Mesenchymal stem cell (in vitro differentiated cells and primary cell): Measurements from ENCODE around the gene SLC4A1. TPM values are rescaled to one million over a fixed set of nuclear protein-coding genes. Genes with fewer than 3 reads are reported as not detected.

Experiments used
- DNase-seq: peaks from one replicate; pipeline ENCODE4 v3.0.0-alpha.2; 2013
- H2AFZ ChIP-seq: one replicate; pipeline ENCODE4 v1.6.1; 2013; ENCODE audit warnings: low read depth, mild to moderate bottlenecking, control low read depth, inconsistent platforms, low read length, moderate library complexity
- H2AK5ac ChIP-seq: 2 replicates; pipeline ENCODE4 v1.6.1; 2013; ENCODE audit warnings: low read length, moderate library complexity, mild to moderate bottlenecking, inconsistent platforms; ENCODE audit not compliant: severe bottlenecking
- H2BK120ac ChIP-seq: one replicate; pipeline ENCODE4 v1.6.1; 2013; ENCODE audit warnings: low read depth, mild to moderate bottlenecking, inconsistent platforms, low read length, moderate library complexity
- H2BK12ac ChIP-seq, 2 experiments: one replicate each; pipeline ENCODE4 v1.6.1; 2013; ENCODE audit warnings: inconsistent platforms in 2 of 2, low read length in 2 of 2, mild to moderate bottlenecking in 2 of 2, moderate library complexity in 2 of 2, control low read depth in 1 of 2
- H2BK15ac ChIP-seq: one replicate; pipeline ENCODE4 v1.6.1; 2013; ENCODE audit warnings: mild to moderate bottlenecking, low read depth, inconsistent platforms; ENCODE audit not compliant: poor library complexity, severe bottlenecking
- H2BK5ac ChIP-seq: 2 replicates; pipeline ENCODE4 v1.6.1; 2013; ENCODE audit warnings: low read depth, mild to moderate bottlenecking, low read length, control low read depth, inconsistent platforms; ENCODE audit not compliant: poor library complexity, severe bottlenecking
- H3K14ac ChIP-seq, 2 experiments: one replicate each; pipeline ENCODE4 v1.6.1; 2013; ENCODE audit warnings: inconsistent platforms in 2 of 2, low read length in 2 of 2, control low read depth in 1 of 2, mild to moderate bottlenecking in 1 of 2, moderate library complexity in 1 of 2
- H3K18ac ChIP-seq, 2 experiments: one replicate each; pipeline ENCODE4 v1.6.1; 2013; ENCODE audit warnings: inconsistent platforms in 2 of 2, low read length in 2 of 2, control low read depth in 1 of 2, low read depth in 1 of 2, mild to moderate bottlenecking in 1 of 2
- H3K23ac ChIP-seq, 2 experiments: one replicate each; pipeline ENCODE4 v1.6.1; 2013; ENCODE audit warnings: inconsistent platforms in 2 of 2, low read length in 2 of 2, mild to moderate bottlenecking in 2 of 2, moderate library complexity in 2 of 2, control low read depth in 1 of 2
- H3K27ac ChIP-seq: 2 replicates; pipeline ENCODE4 v1.5.1; 2013; ENCODE audit warnings: mild to moderate bottlenecking, moderate library complexity, low read length, control low read depth, inconsistent platforms; ENCODE audit not compliant: poor library complexity, severe bottlenecking
- H3K27me3 ChIP-seq, 2 experiments: 2 replicates each; pipeline versions ENCODE4 v1.6.1 to v1.7.0; 2013; ENCODE audit warnings: low read length in 2 of 2, mild to moderate bottlenecking in 2 of 2, moderate library complexity in 2 of 2, control low read depth in 1 of 2, inconsistent platforms in 1 of 2; ENCODE audit not compliant: control insufficient read depth in 1 of 2, insufficient read depth in 1 of 2
- H3K36me3 ChIP-seq, 2 experiments: 2 replicates each; pipeline versions ENCODE4 v1.6.1 to v1.7.0; 2013; ENCODE audit warnings: low read length in 2 of 2, control low read depth in 1 of 2, inconsistent platforms in 1 of 2, low read depth in 1 of 2, mild to moderate bottlenecking in 1 of 2; ENCODE audit not compliant: insufficient read depth in 2 of 2, control insufficient read depth in 1 of 2
- H3K4ac ChIP-seq, 2 experiments: one replicate each; pipeline ENCODE4 v1.6.1; 2013; ENCODE audit warnings: inconsistent platforms in 2 of 2, low read length in 2 of 2, mild to moderate bottlenecking in 2 of 2, moderate library complexity in 2 of 2, control low read depth in 1 of 2, low read depth in 1 of 2
- H3K4me1 ChIP-seq: 2 replicates; pipeline ENCODE4 v1.6.1; 2013; ENCODE audit warnings: low read depth, low read length, control low read depth; ENCODE audit not compliant: control insufficient read depth, insufficient read depth
- H3K4me2 ChIP-seq: 2 replicates; pipeline ENCODE4 v1.6.1; 2013; ENCODE audit warnings: low read length, mild to moderate bottlenecking, inconsistent platforms; ENCODE audit not compliant: poor library complexity, severe bottlenecking
- H3K4me3 ChIP-seq, 2 experiments: 2 replicates each; pipeline versions ENCODE4 v1.5.1 to v1.7.0; 2013; ENCODE audit warnings: low read length in 2 of 2, mild to moderate bottlenecking in 2 of 2, control low read depth in 1 of 2, low read depth in 1 of 2; ENCODE audit not compliant: insufficient read depth in 1 of 2
- H3K79me1 ChIP-seq: replicated peaks from 2 replicates; pipeline ENCODE4 v1.6.1; 2013; ENCODE audit warnings: mild to moderate bottlenecking, control low read depth, low read length, inconsistent platforms; ENCODE audit not compliant: poor library complexity, severe bottlenecking
- H3K9ac ChIP-seq: 2 replicates; pipeline ENCODE4 v1.7.0; 2013; ENCODE audit warnings: mild to moderate bottlenecking, low read length, moderate library complexity
- H3K9me3 ChIP-seq: 2 replicates; pipeline ENCODE4 v1.7.0; 2013; ENCODE audit warnings: mild to moderate bottlenecking, low read length; ENCODE audit not compliant: control insufficient read depth
- H4K8ac ChIP-seq: one replicate; pipeline ENCODE4 v1.6.1; 2013; ENCODE audit warnings: inconsistent platforms, mild to moderate bottlenecking, low read length, moderate library complexity
- H4K91ac ChIP-seq: one replicate; pipeline ENCODE4 v1.6.1; 2013; ENCODE audit warnings: mild to moderate bottlenecking, low read length, inconsistent platforms
- WGBS: methylation state at CpG from one replicate; pipeline ENCODE4 v1.1.7; 2013; ENCODE audit warnings: mixed read lengths; 5-methylcytosine and 5-hydroxymethylcytosine counted together
- polyA plus RNA-seq, 2 experiments: library from polyadenylated mRNA; stranded (reverse); fragments of 200-250 nt; gene quantifications; one replicate each; pipeline ENCODE4 v1.2.3, GENCODE V29; 2013

SLC4A1 gene
- not detected for polyA plus RNA-seq (2013, experiment 1 of 2)
- polyA plus RNA-seq (2013, experiment 2 of 2) = not detected

GRCh38 chr17:44267818-44268490 lies at the start of gene SLC4A1:
Gene SLC4A1, minus strand, starts transcription at chr17:44268135. Its CDS starts 5,269 bp downstream, at chr17:44262866.
- Histone ChIP-seq H4K8ac (no peak within 1 kb of the TSS), H2BK120ac (no peak within 1 kb of the TSS), H3K79me1 (no peaks in the 10 kb centered on the region), H3K4ac (no peak within 1 kb of the TSS), H3K14ac (peak within 1 kb of the TSS in 1 of 2 experiments; percentile 45), H3K9ac (no peak within 1 kb of the TSS), H2BK15ac (no peak within 1 kb of the TSS), H2BK5ac (no peak within 1 kb of the TSS), H3K4me1 (peaks cover 6% of the 10 kb centered on the region), H3K23ac (peak within 1 kb of the TSS in 1 of 2 experiments; percentile 28), H3K9me3 (no peaks in the 10 kb centered on the region), H2AFZ (no peak within 1 kb of the TSS), H2BK12ac (no peak within 1 kb of the TSS), H3K36me3 (peaks cover 0 to 3% of the 10 kb centered on the region in 2 experiments), H2AK5ac (no peak within 1 kb of the TSS), H3K18ac (no peak within 1 kb of the TSS), H4K91ac (no peak within 1 kb of the TSS), H3K27ac (no peak within 1 kb of the TSS), H3K4me2 (no peak within 1 kb of the TSS), H3K27me3 (peaks cover 24 to 41% of the 10 kb centered on the region in 2 experiments), H3K4me3 (no peak within 1 kb of the TSS)
- no peak for DNase-seq
- WGBS = 79% methylated on average over 14 of the region's 14 CpGs

GRCh38 chr17:44317545-44317944 lies 49.6 kb upstream of the SLC4A1 start:
- Histone ChIP-seq H2AK5ac (no peak overlapping the region), H4K91ac (no peak overlapping the region), H3K23ac (no peak overlapping the region), H3K9ac (no peak overlapping the region), H3K14ac (no peak overlapping the region), H2BK120ac (no peak overlapping the region), H3K27ac (no peak overlapping the region), H2BK5ac (no peak overlapping the region), H3K27me3 (peaks cover 50 to 55% of the 10 kb centered on the region in 2 experiments), H3K36me3 (peaks cover 33 to 53% of the 10 kb centered on the region in 2 experiments), H3K4me1 (peaks cover 22% of the 10 kb centered on the region), H2BK12ac (no peak overlapping the region), H3K18ac (no peak overlapping the region), H3K4me3 (no peak overlapping the region), H3K4ac (no peak overlapping the region), H2AFZ (no peak overlapping the region), H3K4me2 (no peak overlapping the region), H3K79me1 (peaks cover 14% of the 10 kb centered on the region), H4K8ac (no peak overlapping the region), H2BK15ac (no peak overlapping the region), H3K9me3 (no peaks in the 10 kb centered on the region)
- WGBS = 96% methylated on average over 6 of the region's 6 CpGs
- DNase-seq = no peak

GRCh38 chr17:44315760-44316731 lies 48.1 kb upstream of the SLC4A1 start:
- Histone ChIP-seq H3K36me3 (peaks cover 18 to 38% of the 10 kb centered on the region in 2 experiments), H2BK15ac (no peak overlapping the region), H4K91ac (no peak overlapping the region), H2BK5ac (no peak overlapping the region), H2AFZ (no peak overlapping the region), H2BK12ac (no peak overlapping the region), H3K27ac (no peak overlapping the region), H3K18ac (no peak overlapping the region), H3K79me1 (peaks cover 7% of the 10 kb centered on the region), H3K4me2 (peak overlapping the region; percentile 53), H3K9ac (no peak overlapping the region), H3K14ac (no peak overlapping the region), H3K27me3 (peaks cover 58 to 69% of the 10 kb centered on the region in 2 experiments), H3K4me1 (peaks cover 19% of the 10 kb centered on the region), H3K4ac (no peak overlapping the region), H3K9me3 (no peaks in the 10 kb centered on the region), H3K4me3 (no peak overlapping the region), H3K23ac (peak overlapping the region in 1 of 2 experiments; percentile 68), H2BK120ac (no peak overlapping the region), H2AK5ac (no peak overlapping the region), H4K8ac (no peak overlapping the region)
- DNase-seq = no peak
- WGBS = 12% methylated on average over 38 of the region's 38 CpGs
